Measurements from ENCODE around the gene LAPTM4A. TPM values are rescaled to one million over a fixed set of nuclear protein-coding genes. Genes with fewer than 3 reads are reported as not detected.
A peak's percentile ranks its signal among the peaks of the same experiment; 100 is the strongest.

Gene LAPTM4A
- total RNA-seq, 1 experiment from 2014 or later: 131 TPM

- Histone ChIP-seq H3K9me3 (ENCODE audit: control insufficient read depth, low read depth, low read length) (no peaks in the 10 kb centered on the region), H3K27ac (ENCODE audit: insufficient read length, low read depth, low read length) (no peak overlapping the region), H4K8ac (replicated peaks; ENCODE audit: insufficient read length, low read depth, low read length) (no peak overlapping the region), H3K4me2 (ENCODE audit: insufficient read depth, insufficient read length, low read length) (peak overlapping the region; percentile 75), H3K18ac (ENCODE audit: insufficient read length, low read depth, low read length) (peak overlapping the region; percentile 80), H2BK12ac (ENCODE audit: insufficient read length, low read depth, low read length) (no peak overlapping the region), H3K79me1 (ENCODE audit: insufficient read depth, low read depth, low read length, poor library complexity, severe bottlenecking) (no peaks in the 10 kb centered on the region), H2BK15ac (ENCODE audit: low read depth, low read length) (no peak overlapping the region), H3K4me1 (ENCODE audit: insufficient read depth, low read length) (peaks cover 4% of the 10 kb centered on the region; the same call in 1 of the 2 replicates), H2BK120ac (ENCODE audit: low read depth, low read length, poor library complexity, severe bottlenecking) (no peak overlapping the region), H2BK5ac (ENCODE audit: insufficient read length, low read length) (no peak overlapping the region), H4K5ac (ENCODE audit: insufficient read length, low read depth, low read length) (no peak overlapping the region), H3K27me3 (ENCODE audit: insufficient read depth, low read length) (no peaks in the 10 kb centered on the region), H2AK5ac (ENCODE audit: insufficient read length, low read length) (no peak overlapping the region), H3K79me2 (ENCODE audit: insufficient read depth, low read length) (peaks cover 10% of the 10 kb centered on the region; the same call in 1 of the 2 replicates), H4K91ac (ENCODE audit: insufficient read length, low read depth, low read length) (no peak overlapping the region), H3K4ac (ENCODE audit: low read depth, low read length) (no peak overlapping the region; the same call in 1 of the 2 replicates), H3K56ac (ENCODE audit: insufficient read length, low read depth, low read length) (no peak overlapping the region), H3K14ac (ENCODE audit: insufficient read depth, low read length) (peak overlapping the region; percentile 85; the same call in 1 of the 2 replicates), H2BK20ac (ENCODE audit: low read depth, low read length, poor library complexity, severe bottlenecking) (no peak overlapping the region), H3T11ph (ENCODE audit: low read length) (peak overlapping the region; percentile 53), H2AFZ (ENCODE audit: low read length) (peak overlapping the region; percentile 67), H3K23me2 (ENCODE audit: insufficient read length, low read depth, low read length, poor library complexity, severe bottlenecking) (peaks cover 6% of the 10 kb centered on the region), H4K20me1 (ENCODE audit: control insufficient read depth, insufficient read depth, insufficient read length) (no peaks in the 10 kb centered on the region), H3K23ac (ENCODE audit: insufficient read length, low read depth, low read length) (no peak overlapping the region), H3K9ac (ENCODE audit: extremely low read depth, insufficient read length, low read length) (peak overlapping the region; percentile 79)
- H3K9me3 Mint-ChIP-seq: no peaks in the 10 kb centered on the region
- no peaks in the 10 kb centered on the region for H3K27me3 Mint-ChIP-seq (ENCODE audit: low read depth)
- DNase-seq: no peak
- H3K4me3 Mint-ChIP-seq: peak overlapping the region; percentile 93 to 96
- H3K36me3 Mint-ChIP-seq (ENCODE audit: insufficient read depth in 1 of 3, low read depth in 3 of 3): peaks cover 17 to 22% (median 21%) of the 10 kb centered on the region in 3 experiments
- TF ChIP-seq, protein P1, sequence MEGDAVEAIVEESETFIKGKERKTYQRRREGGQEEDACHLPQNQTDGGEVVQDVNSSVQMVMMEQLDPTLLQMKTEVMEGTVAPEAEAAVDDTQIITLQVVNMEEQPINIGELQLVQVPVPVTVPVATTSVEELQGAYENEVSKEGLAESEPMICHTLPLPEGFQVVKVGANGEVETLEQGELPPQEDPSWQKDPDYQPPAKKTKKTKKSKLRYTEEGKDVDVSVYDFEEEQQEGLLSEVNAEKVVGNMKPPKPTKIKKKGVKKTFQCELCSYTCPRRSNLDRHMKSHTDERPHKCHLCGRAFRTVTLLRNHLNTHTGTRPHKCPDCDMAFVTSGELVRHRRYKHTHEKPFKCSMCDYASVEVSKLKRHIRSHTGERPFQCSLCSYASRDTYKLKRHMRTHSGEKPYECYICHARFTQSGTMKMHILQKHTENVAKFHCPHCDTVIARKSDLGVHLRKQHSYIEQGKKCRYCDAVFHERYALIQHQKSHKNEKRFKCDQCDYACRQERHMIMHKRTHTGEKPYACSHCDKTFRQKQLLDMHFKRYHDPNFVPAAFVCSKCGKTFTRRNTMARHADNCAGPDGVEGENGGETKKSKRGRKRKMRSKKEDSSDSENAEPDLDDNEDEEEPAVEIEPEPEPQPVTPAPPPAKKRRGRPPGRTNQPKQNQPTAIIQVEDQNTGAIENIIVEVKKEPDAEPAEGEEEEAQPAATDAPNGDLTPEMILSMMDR (conservative IDR thresholded peaks at IDR 0.05): no peak
- WGBS (ENCODE audit: extremely low coverage, insufficient read length, low lambda C conversion rate): no CpG with 5 or more reads among the region's 8 CpGs
- H3K4me1 Mint-ChIP-seq: peaks cover 23 to 26% of the 10 kb centered on the region in 2 experiments
- H3K27ac Mint-ChIP-seq: peak overlapping the region; percentile 70 to 95 (median 93); a peak in 5 of 7 replicates
Observed at GRCh38 chr2:19989342-19989666, 62.1 kb downstream of the LAPTM4A start.

Data from H9 (cell line).